Mesenchymal stem cell (in vitro differentiated cells and primary cell): ENCODE measurements around the gene RIOX2.

Experiments
- DNase-seq: peaks from one replicate; pipeline ENCODE4 v3.0.0-alpha.2; 2013
- H2AFZ ChIP-seq: one replicate; pipeline ENCODE4 v1.6.1; 2013; ENCODE audit warnings: low read depth, mild to moderate bottlenecking, control low read depth, inconsistent platforms, low read length, moderate library complexity
- H2AK5ac ChIP-seq: 2 replicates; pipeline ENCODE4 v1.6.1; 2013; ENCODE audit warnings: low read length, moderate library complexity, mild to moderate bottlenecking, inconsistent platforms; ENCODE audit not compliant: severe bottlenecking
- H2BK120ac ChIP-seq: one replicate; pipeline ENCODE4 v1.6.1; 2013; ENCODE audit warnings: low read depth, mild to moderate bottlenecking, inconsistent platforms, low read length, moderate library complexity
- H2BK12ac ChIP-seq, 2 experiments: one replicate each; pipeline ENCODE4 v1.6.1; 2013; ENCODE audit warnings: inconsistent platforms in 2 of 2, low read length in 2 of 2, mild to moderate bottlenecking in 2 of 2, moderate library complexity in 2 of 2, control low read depth in 1 of 2
- H2BK15ac ChIP-seq: one replicate; pipeline ENCODE4 v1.6.1; 2013; ENCODE audit warnings: mild to moderate bottlenecking, low read depth, inconsistent platforms; ENCODE audit not compliant: poor library complexity, severe bottlenecking
- H2BK5ac ChIP-seq: 2 replicates; pipeline ENCODE4 v1.6.1; 2013; ENCODE audit warnings: low read depth, mild to moderate bottlenecking, low read length, control low read depth, inconsistent platforms; ENCODE audit not compliant: poor library complexity, severe bottlenecking
- H3K14ac ChIP-seq, 2 experiments: one replicate each; pipeline ENCODE4 v1.6.1; 2013; ENCODE audit warnings: inconsistent platforms in 2 of 2, low read length in 2 of 2, control low read depth in 1 of 2, mild to moderate bottlenecking in 1 of 2, moderate library complexity in 1 of 2
- H3K18ac ChIP-seq, 2 experiments: one replicate each; pipeline ENCODE4 v1.6.1; 2013; ENCODE audit warnings: inconsistent platforms in 2 of 2, low read length in 2 of 2, control low read depth in 1 of 2, low read depth in 1 of 2, mild to moderate bottlenecking in 1 of 2
- H3K23ac ChIP-seq, 2 experiments: one replicate each; pipeline ENCODE4 v1.6.1; 2013; ENCODE audit warnings: inconsistent platforms in 2 of 2, low read length in 2 of 2, mild to moderate bottlenecking in 2 of 2, moderate library complexity in 2 of 2, control low read depth in 1 of 2
- H3K27ac ChIP-seq: 2 replicates; pipeline ENCODE4 v1.5.1; 2013; ENCODE audit warnings: mild to moderate bottlenecking, moderate library complexity, low read length, control low read depth, inconsistent platforms; ENCODE audit not compliant: poor library complexity, severe bottlenecking
- H3K27me3 ChIP-seq, 2 experiments: 2 replicates each; pipeline versions ENCODE4 v1.6.1 to v1.7.0; 2013; ENCODE audit warnings: low read length in 2 of 2, mild to moderate bottlenecking in 2 of 2, moderate library complexity in 2 of 2, control low read depth in 1 of 2, inconsistent platforms in 1 of 2; ENCODE audit not compliant: control insufficient read depth in 1 of 2, insufficient read depth in 1 of 2
- H3K36me3 ChIP-seq, 2 experiments: 2 replicates each; pipeline versions ENCODE4 v1.6.1 to v1.7.0; 2013; ENCODE audit warnings: low read length in 2 of 2, control low read depth in 1 of 2, inconsistent platforms in 1 of 2, low read depth in 1 of 2, mild to moderate bottlenecking in 1 of 2; ENCODE audit not compliant: insufficient read depth in 2 of 2, control insufficient read depth in 1 of 2
- H3K4ac ChIP-seq, 2 experiments: one replicate each; pipeline ENCODE4 v1.6.1; 2013; ENCODE audit warnings: inconsistent platforms in 2 of 2, low read length in 2 of 2, mild to moderate bottlenecking in 2 of 2, moderate library complexity in 2 of 2, control low read depth in 1 of 2, low read depth in 1 of 2
- H3K4me1 ChIP-seq: 2 replicates; pipeline ENCODE4 v1.6.1; 2013; ENCODE audit warnings: low read depth, low read length, control low read depth; ENCODE audit not compliant: control insufficient read depth, insufficient read depth
- H3K4me2 ChIP-seq: 2 replicates; pipeline ENCODE4 v1.6.1; 2013; ENCODE audit warnings: low read length, mild to moderate bottlenecking, inconsistent platforms; ENCODE audit not compliant: poor library complexity, severe bottlenecking
- H3K4me3 ChIP-seq, 2 experiments: 2 replicates each; pipeline versions ENCODE4 v1.5.1 to v1.7.0; 2013; ENCODE audit warnings: low read length in 2 of 2, mild to moderate bottlenecking in 2 of 2, control low read depth in 1 of 2, low read depth in 1 of 2; ENCODE audit not compliant: insufficient read depth in 1 of 2
- H3K79me1 ChIP-seq: replicated peaks from 2 replicates; pipeline ENCODE4 v1.6.1; 2013; ENCODE audit warnings: mild to moderate bottlenecking, control low read depth, low read length, inconsistent platforms; ENCODE audit not compliant: poor library complexity, severe bottlenecking
- H3K9ac ChIP-seq: 2 replicates; pipeline ENCODE4 v1.7.0; 2013; ENCODE audit warnings: mild to moderate bottlenecking, low read length, moderate library complexity
- H3K9me3 ChIP-seq: 2 replicates; pipeline ENCODE4 v1.7.0; 2013; ENCODE audit warnings: mild to moderate bottlenecking, low read length; ENCODE audit not compliant: control insufficient read depth
- H4K8ac ChIP-seq: one replicate; pipeline ENCODE4 v1.6.1; 2013; ENCODE audit warnings: inconsistent platforms, mild to moderate bottlenecking, low read length, moderate library complexity
- H4K91ac ChIP-seq: one replicate; pipeline ENCODE4 v1.6.1; 2013; ENCODE audit warnings: mild to moderate bottlenecking, low read length, inconsistent platforms
- WGBS: methylation state at CpG from one replicate; pipeline ENCODE4 v1.1.7; 2013; ENCODE audit warnings: mixed read lengths; 5-methylcytosine and 5-hydroxymethylcytosine counted together

The RIOX2 gene

GRCh38 chr3:97942801-97943546 lies 29.3 kb downstream of the RIOX2 start:
- H3K27ac ChIP-seq: no peak overlapping the region
- no peak overlapping the region for H4K91ac ChIP-seq
- H3K36me3 ChIP-seq: peaks cover 0 to 87% of the 10 kb centered on the region in 2 experiments
- H4K8ac ChIP-seq: no peak overlapping the region
- H3K4ac ChIP-seq: no peak overlapping the region
- H2BK15ac ChIP-seq: no peak overlapping the region
- no peak overlapping the region for H3K4me3 ChIP-seq
- no peak for DNase-seq
- H2AFZ ChIP-seq: no peak overlapping the region
- no peaks in the 10 kb centered on the region for H3K9me3 ChIP-seq
- H3K9ac ChIP-seq: no peak overlapping the region
- H3K4me2 ChIP-seq: no peak overlapping the region
- no peak overlapping the region for H2BK12ac ChIP-seq
- no peak overlapping the region for H2BK5ac ChIP-seq
- no peaks in the 10 kb centered on the region for H3K4me1 ChIP-seq
- no peaks in the 10 kb centered on the region for H3K79me1 ChIP-seq
- H2AK5ac ChIP-seq: no peak overlapping the region
- H3K18ac ChIP-seq: no peak overlapping the region
- H2BK120ac ChIP-seq: no peak overlapping the region
- WGBS: 95% methylated on average over 2 of the region's 4 CpGs
- no peaks in the 10 kb centered on the region for H3K27me3 ChIP-seq
- H3K23ac ChIP-seq: no peak overlapping the region
- H3K14ac ChIP-seq: no peak overlapping the region

GRCh38 chr3:97940034-97940433 lies 32.2 kb downstream of the RIOX2 start:
- Histone ChIP-seq H3K79me1 (no peaks in the 10 kb centered on the region), H3K9ac (no peak overlapping the region), H3K23ac (no peak overlapping the region), H3K14ac (no peak overlapping the region), H2BK5ac (no peak overlapping the region), H2AFZ (no peak overlapping the region), H4K91ac (no peak overlapping the region), H2AK5ac (no peak overlapping the region), H4K8ac (no peak overlapping the region), H3K4me1 (no peaks in the 10 kb centered on the region), H3K9me3 (no peaks in the 10 kb centered on the region), H3K18ac (no peak overlapping the region), H3K4me3 (no peak overlapping the region), H2BK12ac (no peak overlapping the region), H3K27me3 (no peaks in the 10 kb centered on the region), H3K27ac (no peak overlapping the region), H3K4ac (no peak overlapping the region), H3K36me3 (peaks cover 3 to 87% of the 10 kb centered on the region in 2 experiments), H2BK15ac (no peak overlapping the region), H2BK120ac (no peak overlapping the region), H3K4me2 (no peak overlapping the region)
- no peak for DNase-seq
- WGBS: 78% methylated on average over 1 of the region's 1 CpG

GRCh38 chr3:97939401-97939800 lies 32.8 kb downstream of the RIOX2 start:
- no peak overlapping the region for H2BK5ac ChIP-seq
- no peak overlapping the region for H3K4me3 ChIP-seq
- no peak overlapping the region for H4K91ac ChIP-seq
- H3K4me2 ChIP-seq: no peak overlapping the region
- H3K36me3 ChIP-seq: peaks cover 3 to 85% of the 10 kb centered on the region in 2 experiments
- H3K27ac ChIP-seq: no peak overlapping the region
- H3K27me3 ChIP-seq: no peaks in the 10 kb centered on the region
- H2BK120ac ChIP-seq: no peak overlapping the region
- H3K9ac ChIP-seq: no peak overlapping the region
- no peak overlapping the region for H2AFZ ChIP-seq
- no peak overlapping the region for H3K23ac ChIP-seq
- H3K4ac ChIP-seq: no peak overlapping the region
- H2BK12ac ChIP-seq: no peak overlapping the region
- no peaks in the 10 kb centered on the region for H3K4me1 ChIP-seq
- no peaks in the 10 kb centered on the region for H3K79me1 ChIP-seq
- no peak overlapping the region for H2AK5ac ChIP-seq
- 98% methylated on average over 2 of the region's 2 CpGs for WGBS
- H4K8ac ChIP-seq: no peak overlapping the region
- H2BK15ac ChIP-seq: no peak overlapping the region
- H3K14ac ChIP-seq: no peak overlapping the region
- DNase-seq: no peak
- H3K18ac ChIP-seq: no peak overlapping the region
- H3K9me3 ChIP-seq: no peaks in the 10 kb centered on the region

- no peak overlapping the region for H2AK5ac ChIP-seq
- H3K4me3 ChIP-seq: no peak overlapping the region
- H3K27ac ChIP-seq: no peak overlapping the region
- DNase-seq: no peak
- no peaks in the 10 kb centered on the region for H3K79me1 ChIP-seq
- H2BK15ac ChIP-seq: no peak overlapping the region
- no peak overlapping the region for H3K23ac ChIP-seq
- H3K4me1 ChIP-seq: no peaks in the 10 kb centered on the region
- H2BK120ac ChIP-seq: no peak overlapping the region
- H4K8ac ChIP-seq: no peak overlapping the region
- no peak overlapping the region for H3K4me2 ChIP-seq
- no peak overlapping the region for H3K18ac ChIP-seq
- H3K27me3 ChIP-seq: no peaks in the 10 kb centered on the region
- H3K36me3 ChIP-seq: peaks cover 3 to 85% of the 10 kb centered on the region in 2 experiments
- H2BK12ac ChIP-seq: no peak overlapping the region
- no peak overlapping the region for H3K14ac ChIP-seq
- H3K9ac ChIP-seq: no peak overlapping the region
- no peak overlapping the region for H4K91ac ChIP-seq
- no CpG with 5 or more reads among the region's 1 CpG for WGBS
- no peak overlapping the region for H3K4ac ChIP-seq
- H2AFZ ChIP-seq: no peak overlapping the region
- no peak overlapping the region for H2BK5ac ChIP-seq
- H3K9me3 ChIP-seq: no peaks in the 10 kb centered on the region
Observed at GRCh38 chr3:97938444-97938843, 33.8 kb downstream of the RIOX2 start.
